ENCODE results near the gene PNKP.
A peak's percentile ranks its signal among the peaks of the same experiment; 100 is the strongest.
"Not testable (repeated sequence)": the region's sequence is repeated elsewhere in the genome, so short reads cannot be mapped to it uniquely, and the experiment has no call there.

PNKP gene

DNA sequence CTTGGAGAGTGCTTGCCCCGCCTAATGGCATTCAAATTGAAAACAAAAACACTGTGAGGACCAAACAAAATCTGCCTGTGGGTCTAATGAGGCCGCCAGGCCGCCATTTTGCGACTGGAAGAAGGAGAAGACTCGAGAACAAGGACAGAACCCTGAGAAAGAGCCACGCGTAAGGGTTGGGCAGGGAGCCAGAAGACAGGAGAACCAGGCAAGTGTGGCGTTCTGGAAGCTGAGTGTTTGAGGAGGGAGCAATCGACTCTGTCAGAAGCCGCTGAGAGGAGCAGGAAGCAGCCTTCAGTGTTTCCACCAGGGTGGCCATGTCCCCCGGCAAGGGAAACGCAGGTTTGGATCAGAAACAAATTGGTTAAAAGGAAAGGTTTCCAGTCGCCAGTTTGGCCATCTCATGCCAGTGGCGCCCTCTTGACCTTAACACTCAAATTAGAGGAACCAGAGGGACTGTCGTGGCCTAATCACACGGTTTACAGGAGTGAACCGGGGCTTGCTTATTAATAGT lies 26.6 kb downstream of the PNKP start:
- DNase-seq, result no peak

DNA sequence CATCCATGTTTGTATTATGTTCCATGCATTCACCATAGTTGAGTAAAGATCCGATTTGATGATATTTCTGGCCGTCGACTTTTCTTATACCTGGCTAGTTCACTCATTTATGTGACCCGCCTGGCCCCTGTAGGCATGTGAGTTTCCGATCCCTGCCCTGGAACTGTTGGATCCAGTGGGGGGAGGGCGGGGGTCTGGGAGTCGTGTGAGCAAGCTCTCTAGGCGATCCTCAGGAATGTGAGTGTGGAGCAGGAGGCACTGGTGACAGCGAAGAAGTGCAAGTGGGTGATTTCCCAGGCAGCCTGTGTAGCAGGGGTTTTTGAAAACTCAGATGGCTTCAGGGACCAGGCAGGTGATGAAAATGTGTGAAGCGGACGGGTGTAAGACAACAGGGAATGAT lies 27.1 kb downstream of the PNKP start:
- DNase-seq, result no peak

DNA sequence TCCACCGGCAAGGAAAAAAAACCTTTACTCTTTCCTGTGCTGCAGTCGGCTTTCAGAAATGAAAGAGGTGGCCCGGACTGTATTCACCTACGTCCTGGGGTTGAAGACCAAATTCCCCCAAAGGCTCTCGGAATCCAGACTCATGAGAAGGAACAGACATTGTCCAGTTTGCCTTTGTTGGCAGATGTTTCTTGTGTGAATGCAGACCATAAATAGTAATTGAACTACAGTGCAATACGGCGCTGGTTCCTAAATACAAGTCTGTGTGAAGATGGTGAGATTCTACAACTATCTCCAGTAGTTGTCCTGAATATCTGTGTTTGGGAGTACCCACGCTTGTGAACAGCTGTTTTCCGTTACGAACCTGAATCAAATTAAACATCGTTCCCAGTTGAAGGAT lies 27.7 kb downstream of the PNKP start:
- no peak for DNase-seq

DNA sequence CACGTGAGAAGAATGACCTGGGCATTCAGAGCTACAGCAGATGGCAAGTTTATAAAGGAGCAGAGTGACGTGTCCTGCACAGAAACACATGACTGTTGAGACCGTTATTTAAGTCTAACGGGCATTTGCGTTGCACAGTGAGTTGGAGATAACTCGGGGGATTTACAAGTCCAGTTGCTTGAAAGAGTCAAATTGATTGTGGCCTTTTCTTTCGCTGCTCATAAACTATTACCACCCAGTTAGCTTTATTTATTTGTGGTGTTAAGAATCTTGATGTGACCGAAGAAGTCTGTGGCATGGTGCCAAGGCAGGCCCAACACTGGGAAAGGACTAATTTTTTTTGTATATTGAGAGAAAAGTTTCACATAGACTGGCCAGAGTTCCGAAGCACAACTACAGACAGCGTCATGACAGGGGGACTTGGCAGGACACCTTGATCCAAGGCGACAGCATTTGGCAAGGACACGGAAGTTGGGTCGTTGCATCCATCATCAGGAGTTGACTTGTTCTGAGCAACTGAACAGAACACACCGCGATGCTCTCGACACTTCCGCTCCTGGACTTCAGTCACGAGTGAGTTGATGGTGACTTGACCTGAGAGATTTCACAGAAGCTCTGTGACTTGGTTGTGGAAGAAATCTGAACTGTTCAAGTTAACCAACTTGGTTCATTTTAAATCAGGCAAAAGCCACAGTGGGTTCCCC lies 28.3 kb downstream of the PNKP start:
- DNase-seq, result no peak

DNA sequence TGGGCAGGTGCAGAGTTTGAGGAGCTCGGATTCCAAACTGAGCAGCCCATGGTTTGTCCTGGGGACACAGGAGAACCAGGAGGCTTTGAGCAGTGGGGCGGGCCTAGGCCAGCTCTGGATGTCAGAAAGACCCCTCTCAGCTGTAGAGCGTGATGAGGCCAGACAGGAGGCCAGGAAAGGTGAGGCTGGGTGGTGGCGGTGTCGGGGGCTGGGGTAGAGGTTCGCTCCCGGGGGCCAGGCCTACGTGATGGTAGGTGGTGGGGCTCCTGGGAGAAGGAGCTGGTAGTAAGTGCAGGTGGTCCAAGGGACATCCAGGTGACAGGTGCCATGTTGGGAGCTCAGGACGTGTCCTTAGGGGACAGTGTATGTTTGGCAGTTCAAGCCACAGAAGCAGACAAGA lies 30.0 kb downstream of the PNKP start:
- DNase-seq, result no peak

DNA sequence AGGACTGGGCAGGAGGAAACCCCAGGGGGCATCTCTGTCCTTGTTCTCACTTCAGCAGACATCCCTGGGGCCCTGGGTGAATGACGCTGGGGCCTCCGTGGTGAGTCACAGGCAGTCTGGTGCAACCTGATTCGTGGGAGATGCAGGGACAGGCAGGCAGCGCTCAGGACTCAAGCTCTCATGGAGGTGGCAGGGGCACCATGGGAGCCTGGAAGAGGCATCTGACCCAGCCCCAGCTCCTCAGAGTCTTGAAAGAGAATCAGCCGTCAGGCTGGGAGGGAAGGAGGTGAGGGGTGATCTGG lies 30.4 kb downstream of the PNKP start:
- DNase-seq, result no peak

DNA sequence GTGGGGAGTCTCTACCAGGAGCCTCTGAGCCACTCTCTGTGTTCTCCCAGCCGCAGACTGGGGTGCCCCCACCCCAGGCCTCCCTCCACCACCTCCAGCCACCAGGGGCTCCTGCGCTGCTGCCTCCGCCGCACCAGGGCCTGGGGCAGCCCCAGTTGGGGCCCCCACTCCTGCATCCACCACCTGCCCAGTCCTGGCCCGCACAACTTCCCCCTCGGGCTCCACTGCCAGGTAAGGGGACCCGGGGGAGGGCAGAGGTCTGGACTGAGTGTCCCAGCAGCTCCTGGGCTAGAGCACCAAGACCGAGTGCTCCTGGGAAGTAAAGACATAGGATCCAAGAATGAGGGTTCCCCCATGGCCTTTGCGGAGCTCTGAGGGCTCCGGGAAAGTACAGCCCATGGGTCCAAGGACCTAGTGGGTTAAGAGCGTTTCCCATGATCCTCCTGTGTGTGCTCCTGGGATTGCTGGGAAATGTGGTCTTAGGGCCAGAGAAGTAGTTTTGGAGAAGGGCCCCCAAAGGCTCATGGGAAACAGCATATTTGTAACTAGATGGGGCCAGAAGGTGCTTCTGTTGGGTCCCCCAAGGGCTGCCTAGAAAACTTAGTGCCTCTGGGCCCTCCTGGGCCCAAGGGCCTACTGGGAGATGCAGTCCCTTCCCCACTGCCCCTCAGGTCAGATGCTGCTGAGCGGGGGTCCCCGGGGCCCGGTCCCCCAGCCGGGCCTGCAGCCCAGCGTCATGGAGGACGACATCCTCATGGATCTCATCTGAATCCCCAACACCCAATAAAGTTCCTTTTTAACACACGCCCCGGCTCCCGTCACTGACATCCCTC lies 31.0 kb downstream of the PNKP start:
- no peak for DNase-seq

DNA sequence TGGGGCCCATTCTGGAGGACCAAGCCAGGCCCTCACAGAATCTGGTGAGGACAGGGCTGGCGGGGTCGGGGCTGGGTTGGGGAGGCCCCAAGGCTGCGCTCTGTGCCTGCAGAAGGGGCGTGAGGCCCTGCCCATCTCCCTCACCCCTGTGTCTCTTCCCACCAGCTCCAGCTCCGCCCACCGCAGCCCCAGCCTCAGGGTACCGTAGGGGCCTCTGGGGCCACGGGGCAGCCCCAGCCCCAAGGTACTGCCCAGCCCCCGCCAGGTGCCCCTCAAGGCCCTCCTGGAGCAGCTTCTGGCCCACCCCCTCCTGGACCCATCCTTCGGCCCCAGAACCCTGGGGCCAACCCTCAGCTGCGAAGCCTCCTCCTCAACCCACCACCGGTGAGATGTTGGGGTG lies 31.8 kb downstream of the PNKP start:
- DNase-seq, result no peak

DNA sequence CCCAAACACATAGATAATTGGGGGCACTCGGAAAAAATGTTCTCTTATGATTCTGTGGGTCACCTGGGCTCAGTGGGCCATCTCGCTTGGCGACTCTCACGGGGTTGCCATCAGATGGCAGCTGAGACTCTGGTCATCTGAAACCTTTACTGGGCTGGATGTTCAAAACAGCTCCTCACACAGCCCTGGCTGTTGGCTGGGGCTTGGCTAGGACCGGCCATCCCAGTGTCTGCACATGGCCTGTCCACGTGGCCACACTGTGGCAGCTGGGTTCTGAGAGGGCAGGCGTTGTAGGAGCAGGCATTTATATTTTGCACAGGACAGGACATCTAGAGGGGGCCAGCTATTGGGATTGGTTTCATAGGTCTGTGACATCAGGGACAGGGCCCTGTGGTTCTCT lies 33.8 kb downstream of the PNKP start:
- no peak for DNase-seq

DNA sequence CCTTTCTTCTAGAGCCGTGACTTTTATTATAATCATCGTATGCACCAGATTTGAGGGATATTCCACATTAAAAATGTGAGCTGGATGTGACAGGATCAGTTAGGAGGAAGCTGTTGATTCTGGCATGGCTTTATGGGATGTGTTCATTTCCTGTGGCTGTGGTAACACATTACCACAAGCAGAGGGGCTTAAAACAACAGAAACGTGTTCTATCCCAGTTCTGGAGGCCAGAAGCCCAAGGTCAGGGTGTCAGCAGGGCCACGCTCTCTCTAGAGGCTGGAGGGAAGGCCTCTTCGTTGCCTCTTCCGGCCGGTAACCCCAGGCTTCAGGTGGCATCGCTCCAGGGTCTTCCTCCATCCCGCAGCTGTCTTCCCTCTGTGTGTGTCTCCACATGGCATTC lies 34.8 kb downstream of the PNKP start:
- peak in 1 of 2 donors; percentile 20 for DNase-seq

DNA sequence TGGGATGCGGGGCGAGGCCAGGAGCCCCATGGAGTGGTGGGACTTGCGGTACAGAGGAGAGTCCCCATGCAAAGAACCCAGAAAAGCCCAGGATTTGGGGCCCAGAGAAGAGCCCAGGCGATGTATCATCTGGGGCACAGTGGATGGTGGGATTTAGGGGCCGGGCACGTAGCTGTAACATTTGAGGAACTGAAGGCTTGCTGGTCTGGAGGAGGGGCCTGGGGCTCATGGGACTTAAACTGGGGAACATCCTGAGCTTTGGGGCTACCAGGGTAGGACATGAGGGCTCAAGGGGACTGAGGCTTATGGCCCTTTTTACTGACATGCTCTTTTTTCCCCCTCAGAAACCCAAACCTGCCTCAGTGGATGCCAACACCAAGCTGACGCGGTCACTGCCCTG lies 35.8 kb downstream of the PNKP start:
- DNase-seq, result no peak

DNA sequence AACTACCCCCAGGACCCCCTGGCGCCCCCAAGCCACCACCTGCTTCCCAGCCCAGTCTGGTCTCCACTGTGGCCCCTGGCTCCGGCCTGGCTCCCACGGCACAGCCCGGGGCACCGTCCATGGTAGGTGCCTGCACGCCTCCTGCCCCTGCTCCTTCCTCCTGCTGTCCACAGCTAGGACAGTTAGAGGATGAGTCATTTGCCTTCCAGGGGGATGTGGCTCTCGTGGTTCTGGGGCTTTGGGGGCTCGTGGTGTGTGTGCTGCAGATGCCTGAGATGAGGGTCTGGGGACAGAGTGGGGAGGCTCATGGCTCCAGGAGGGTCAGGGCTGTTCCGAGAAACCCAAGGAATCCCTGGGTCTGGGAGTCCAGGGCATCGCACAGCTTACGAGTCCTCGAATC lies 36.6 kb downstream of the PNKP start:
- DNase-seq, result no peak

DNA sequence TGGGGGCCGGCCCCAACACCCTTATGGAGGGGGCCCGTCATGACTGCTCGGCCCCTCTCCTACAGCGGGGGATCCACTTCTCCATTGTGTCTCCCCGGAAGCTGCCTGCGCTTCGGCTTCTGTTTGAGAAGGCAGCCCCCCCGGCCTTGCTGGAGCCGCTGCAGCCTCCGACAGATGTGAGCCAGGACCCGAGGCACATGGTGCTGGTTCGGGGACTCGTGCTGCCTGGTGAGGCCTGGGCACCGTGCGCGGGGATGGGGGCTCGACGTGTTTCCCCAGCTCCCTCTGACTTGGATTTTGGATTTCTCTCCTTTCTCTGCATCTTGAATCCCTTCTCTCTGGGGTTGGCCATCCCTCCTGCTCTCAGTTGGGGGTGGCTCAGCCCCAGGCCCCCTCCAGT lies 37.7 kb downstream of the PNKP start:
- no peak for DNase-seq

DNA sequence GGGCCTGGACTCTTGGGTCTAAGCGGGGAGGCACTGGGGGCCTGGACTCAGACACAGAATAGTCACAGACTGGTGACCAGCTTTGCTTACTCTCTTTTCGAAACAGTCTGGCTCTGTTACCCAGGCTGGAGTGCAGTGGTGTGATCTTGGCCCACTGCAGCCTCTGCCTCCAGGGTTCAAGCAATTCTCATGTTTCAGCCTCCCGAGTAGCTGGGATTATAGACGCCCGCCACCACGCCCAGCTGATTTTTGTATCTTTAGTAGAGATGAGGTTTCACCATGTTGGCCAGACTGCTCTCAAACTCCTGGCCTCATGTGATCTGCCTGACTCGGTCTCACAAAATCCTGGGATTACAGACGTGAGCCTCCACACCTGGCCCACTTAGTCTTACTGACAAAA lies 38.2 kb downstream of the PNKP start:
- DNase-seq, result no peak

DNA sequence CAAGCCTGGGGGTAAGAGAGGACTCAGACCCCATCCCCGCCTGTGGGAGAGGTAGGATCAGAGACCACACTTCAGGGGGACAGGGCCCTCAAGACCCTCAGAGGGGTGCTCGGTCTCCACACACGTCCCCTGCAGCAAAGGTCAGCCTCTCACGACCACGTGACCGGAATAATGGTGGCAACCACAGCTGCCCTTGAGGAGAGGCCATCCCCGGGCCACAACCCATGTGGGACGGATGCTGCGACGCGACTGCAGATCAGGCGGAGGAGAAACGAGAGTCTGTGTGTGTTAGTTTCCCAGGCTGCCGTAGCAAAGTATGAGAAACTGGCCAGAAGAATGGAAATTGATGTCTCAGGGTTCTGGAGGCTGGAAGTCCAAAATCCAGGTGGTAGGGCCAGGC lies 40.3 kb downstream of the PNKP start:
- DNase-seq, result no peak

DNA sequence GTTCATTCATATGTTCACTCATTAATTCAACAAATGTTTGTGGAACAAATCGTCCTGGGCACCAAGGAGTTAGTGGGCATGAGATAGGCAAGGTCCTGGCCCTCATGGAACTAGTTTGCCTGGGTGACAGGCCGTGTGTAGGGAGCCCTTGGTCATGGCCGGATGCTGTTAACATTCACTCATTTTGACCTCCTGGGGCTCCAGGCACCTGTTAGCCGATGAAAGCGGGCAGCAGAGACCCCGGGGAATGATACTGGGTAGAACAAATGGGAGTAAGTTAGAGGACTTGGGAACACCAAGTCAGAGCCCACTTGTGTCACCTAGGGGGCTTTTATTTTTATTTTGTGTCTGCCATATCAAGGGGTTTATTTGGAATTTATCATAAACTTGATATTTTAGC lies 42.7 kb downstream of the PNKP start:
- DNase-seq, result no peak

DNA sequence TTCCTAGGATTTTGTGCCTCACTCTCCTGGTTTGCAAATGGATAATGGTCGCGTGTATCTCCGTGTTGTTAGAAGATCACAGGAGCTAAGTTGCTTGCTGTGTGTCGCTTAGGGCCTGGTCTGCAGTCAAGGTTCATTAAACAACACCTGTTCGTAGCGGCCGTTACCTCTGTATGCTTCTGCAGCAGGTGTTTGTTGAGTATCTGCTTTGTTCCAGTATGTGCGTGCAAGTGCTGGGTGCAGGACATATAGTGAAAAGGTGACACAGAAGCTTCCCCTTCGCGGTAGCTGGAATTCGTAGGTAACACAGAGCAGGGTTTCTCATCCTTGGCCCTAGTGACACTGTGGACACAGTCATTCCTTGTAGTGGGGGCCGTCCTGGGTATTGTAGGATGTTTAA lies 43.9 kb downstream of the PNKP start:
- DNase-seq, result no peak

DNA sequence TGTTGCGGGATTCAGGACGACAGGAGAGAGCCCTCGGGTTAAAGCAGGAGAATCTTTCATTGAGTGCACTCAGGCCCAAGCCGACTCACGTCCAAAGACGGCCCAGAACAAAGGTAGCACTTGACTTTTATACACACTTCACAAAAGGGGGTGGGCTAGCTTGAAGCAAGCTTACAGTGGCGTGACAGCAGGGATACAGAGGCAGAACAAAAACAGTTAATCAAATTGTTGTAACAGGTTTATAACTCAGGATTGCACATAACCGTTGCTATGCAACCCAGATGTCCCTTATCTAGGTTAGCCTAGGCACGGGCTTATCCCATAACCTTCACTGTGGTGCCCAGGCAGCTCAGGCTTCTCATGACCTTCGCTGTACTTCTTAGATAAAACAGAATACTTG lies 47.3 kb downstream of the PNKP start:
- no peak for DNase-seq

DNA sequence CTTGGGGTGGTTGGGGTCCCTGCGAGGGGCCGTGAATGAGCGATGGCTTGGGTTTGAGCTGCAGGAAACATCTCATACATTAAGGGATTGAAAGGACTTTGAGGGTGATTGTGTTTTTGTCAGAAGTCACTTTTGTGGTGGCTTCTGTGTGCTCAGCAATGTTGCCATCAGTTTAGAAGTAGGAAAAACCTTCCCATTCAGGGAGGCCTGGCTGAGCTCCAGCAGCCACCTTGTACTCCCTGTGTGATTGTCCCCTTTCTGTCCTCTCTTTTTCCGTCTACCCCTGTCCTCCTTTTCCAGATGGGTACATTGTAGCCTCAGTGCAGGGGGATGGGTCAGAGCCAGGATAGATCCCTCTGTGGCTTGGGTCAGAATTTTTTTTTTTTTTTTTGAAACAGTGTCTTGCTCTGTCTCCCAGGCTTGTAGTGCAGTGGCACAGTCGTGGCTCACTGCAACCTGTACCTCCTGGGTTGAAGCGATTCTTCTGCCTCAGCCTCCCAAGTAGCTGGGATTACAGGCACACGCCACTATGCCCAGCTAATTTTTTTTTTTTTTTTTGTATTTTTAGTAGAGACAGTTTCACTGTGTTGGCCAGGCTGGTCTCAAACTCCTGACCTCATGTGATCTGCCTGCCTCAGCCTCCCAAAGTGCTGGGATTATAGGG lies 47.8 kb downstream of the PNKP start:
- DNase-seq, result not testable (repeated sequence)

DNA sequence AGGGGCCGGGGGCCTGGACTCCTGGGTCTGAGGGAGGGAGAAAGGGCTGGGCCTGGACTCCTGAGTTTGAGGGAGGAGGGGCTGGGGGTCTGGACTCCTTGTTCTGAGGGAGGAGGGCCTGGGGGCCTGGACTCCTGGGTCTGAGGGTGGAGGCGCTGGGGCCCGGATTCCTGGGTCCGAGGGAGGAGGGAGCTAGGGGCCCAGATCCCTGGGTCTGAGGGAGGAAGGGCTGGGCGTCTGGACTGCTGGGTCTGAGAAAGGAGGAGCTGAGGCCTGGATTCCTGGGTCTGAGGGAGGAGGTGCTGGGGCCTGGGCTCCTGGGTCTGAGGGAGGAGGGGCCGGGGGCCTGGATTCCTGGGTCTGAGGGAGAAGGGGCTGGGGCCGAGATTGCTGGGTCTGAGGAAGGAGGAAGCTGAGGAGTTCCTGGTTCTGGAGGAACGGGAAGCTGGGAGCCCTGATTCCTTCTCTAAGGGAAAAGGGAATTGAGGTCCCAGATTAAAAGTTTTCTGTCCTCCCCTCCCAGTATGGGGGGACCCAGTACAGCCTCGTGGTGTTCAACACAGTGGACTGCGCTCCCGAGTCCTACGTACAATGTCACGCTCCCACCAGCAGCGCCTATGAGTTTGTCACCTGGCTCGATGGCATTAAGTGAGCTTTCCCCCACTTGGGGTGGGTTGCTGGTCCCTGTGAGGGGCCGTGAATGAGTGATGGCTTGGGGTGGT lies 48.6 kb downstream of the PNKP start:
- DNase-seq, result peak; percentile 6 to 35

DNA sequence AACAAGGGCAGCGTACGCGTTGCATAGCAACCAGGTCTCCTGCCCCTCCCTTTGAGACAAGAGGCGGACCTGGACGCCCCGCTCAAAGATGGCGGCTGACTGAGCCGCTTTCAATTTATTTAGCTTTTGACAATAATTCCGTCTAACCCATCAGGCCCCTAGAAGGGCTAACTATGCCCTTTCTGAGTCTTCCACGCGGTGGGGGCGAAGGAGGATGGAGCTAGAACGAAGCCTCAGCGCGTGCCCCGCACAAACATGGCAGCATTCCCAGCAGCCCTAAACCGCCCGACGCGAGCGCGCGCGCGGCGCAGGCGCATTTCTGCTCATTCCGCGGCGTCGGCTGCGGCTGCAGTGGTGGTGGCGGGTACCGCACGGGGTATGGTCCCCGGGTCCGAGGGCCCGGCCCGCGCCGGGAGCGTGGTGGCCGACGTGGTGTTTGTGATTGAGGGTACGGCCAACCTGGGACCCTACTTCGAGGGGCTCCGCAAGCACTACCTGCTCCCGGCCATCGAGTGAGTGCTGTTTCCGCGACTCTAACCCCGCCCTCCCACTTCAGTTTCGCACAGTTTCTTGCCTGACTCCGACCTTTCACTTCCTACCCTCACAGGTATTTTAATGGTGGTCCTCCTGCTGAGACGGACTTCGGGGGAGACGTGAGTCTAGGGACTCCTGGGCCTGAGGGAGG lies 49.3 kb downstream of the PNKP start, which contains the start of gene MED25:
Gene MED25 (plus strand): TSS at position 326 of the 685 bp plus-strand sequence. CDS start 53 bp downstream, at position 379.
- DNase-seq, result peak; percentile 85 to 89

DNA sequence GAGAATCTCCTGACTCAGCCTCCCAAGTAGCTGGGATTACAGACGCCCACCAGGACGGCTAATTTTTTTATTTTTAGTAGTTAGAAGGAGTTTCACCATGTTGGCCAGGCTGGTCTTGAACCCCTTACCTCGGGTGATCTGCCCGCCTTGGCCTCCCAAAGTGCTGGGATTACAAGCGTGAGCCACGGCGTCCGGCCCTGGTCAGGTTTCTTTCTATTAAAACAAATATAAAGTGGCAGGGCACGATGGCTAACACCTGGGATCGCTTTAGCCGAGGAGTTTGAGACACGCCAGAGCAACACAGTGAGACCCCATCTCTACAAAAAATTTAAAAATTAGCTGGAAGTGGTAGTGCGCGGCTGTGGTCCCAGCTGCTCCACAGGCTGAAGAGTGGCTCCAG lies 50.8 kb downstream of the PNKP start:
- DNase-seq, result no peak
